Activated CD4-positive, alpha-beta T cell treated with anti-CD3 and anti-CD28 coated beads for 36 hours (primary cell): ENCODE results near the gene TMOD3. TPM values are rescaled to one million over a fixed set of nuclear protein-coding genes. Genes with fewer than 3 reads are reported as not detected.
"Not testable (repeated sequence)": the region's sequence is repeated elsewhere in the genome, so short reads cannot be mapped to it uniquely, and the experiment has no call there.

Experiments used
- ATAC-seq: fragments of 200-7000 bp; cut with Tn5 transposase; one replicate; pipeline ENCODE4 v1.10.0; 2021; ENCODE audit warnings: mild to moderate bottlenecking, moderate library complexity
- CTCF ChIA-PET: fragments of 350-600 bp; sonication (Branson Sonifier 250); formaldehyde crosslinking; loops from one replicate; lab custom pipeline; 2021; ENCODE audit warnings: antibody characterized with exemption; lab: Charles Lee
- POLR2A ChIA-PET: fragments of 350-600 bp; sonication (Branson Sonifier 250); formaldehyde crosslinking; loops from one replicate; lab custom pipeline; 2021; ENCODE audit warnings: antibody characterized with exemption, inconsistent platforms; lab: Charles Lee
- DNase-seq: peaks from one replicate; pipeline ENCODE4 v3.0.0-alpha.2; 2020
- H3K27ac Mint-ChIP-seq: one replicate; pipeline ENCODE4 v1.8.0; 2021; ENCODE audit warnings: mixed read lengths
- H3K27me3 Mint-ChIP-seq: one replicate; pipeline ENCODE4 v1.8.0; 2021; ENCODE audit warnings: mixed read lengths
- H3K36me3 Mint-ChIP-seq: one replicate; pipeline ENCODE4 v1.8.0; 2021; ENCODE audit warnings: low read depth, mixed read lengths
- H3K4me1 Mint-ChIP-seq: one replicate; pipeline ENCODE4 v1.8.0; 2021; ENCODE audit warnings: mixed read lengths
- H3K4me3 Mint-ChIP-seq: one replicate; pipeline ENCODE4 v1.8.0; 2021; ENCODE audit warnings: mild to moderate bottlenecking, moderate library complexity, mixed read lengths
- H3K9me3 Mint-ChIP-seq: one replicate; pipeline ENCODE4 v1.8.0; 2021; ENCODE audit warnings: low read depth, mixed read lengths
- intact Hi-C, 2 experiments: fragments of 100-400 bp; cut with DNase I in 1 of 2; cut with micrococcal nuclease in 1 of 2; formaldehyde crosslinking; loops; one replicate each; pipeline versions ENCODE4 v1.14.2 to v1.15.1; 2022 to 2024; cut with DNase I, micrococcal nuclease
- total RNA-seq, 2 experiments: library from RNA; stranded (reverse); gene quantifications; one replicate each; pipeline ENCODE4 v1.2.3, GENCODE V29; 2021

Gene TMOD3
- total RNA-seq: 10 to 100 TPM; 52.4 to 55.7 TPM

- POLR2A ChIA-PET: interaction anchor here (1.0 kb wide), 1 partner anchor 9 kb away, joined by 3 read pairs; no protein-coding TSS in a partner anchor
- DNase-seq: peak; percentile 93
- peak within 1 kb of the TSS; percentile 89 for H3K27ac Mint-ChIP-seq
These were observed at the start of gene TMOD3 for GRCh38 chr15:51829376-51830275. Gene TMOD3 (plus strand): TSS chr15:51829653. CDS start chr15:51862885, 33,232 bp downstream.

GRCh38 chr15:51780636-51781035 is 48.8 kb upstream of the TMOD3 start:
- H3K27me3 Mint-ChIP-seq: no peaks in the 10 kb centered on the region
- no peak overlapping the region for H3K4me3 Mint-ChIP-seq
- intact Hi-C loops: no loop called here
- CTCF ChIA-PET: interaction anchor here (0.7 to 1.7 kb wide), 8 partner anchors 11 to 136 kb away, joined by 3 to 19 read pairs (median 3); no protein-coding TSS in a partner anchor
- H3K36me3 Mint-ChIP-seq: peaks cover 27% of the 10 kb centered on the region
- no peaks in the 10 kb centered on the region for H3K9me3 Mint-ChIP-seq
- POLR2A ChIA-PET: no interaction called here
- no peak overlapping the region for H3K27ac Mint-ChIP-seq
- peaks cover 3% of the 10 kb centered on the region for H3K4me1 Mint-ChIP-seq
- no peak for DNase-seq
- ATAC-seq: no peak

More at GRCh38 chr15:51829376-51830275, at the start of gene TMOD3:
- H3K27me3 Mint-ChIP-seq: no peaks in the 10 kb centered on the region
- H3K9me3 Mint-ChIP-seq: no peaks in the 10 kb centered on the region
- peaks cover 2% of the 10 kb centered on the region for H3K36me3 Mint-ChIP-seq
- CTCF ChIA-PET: interaction anchor here (2.5 kb wide), 1 partner anchor 12 kb away, joined by 8 read pairs; no protein-coding TSS in a partner anchor
- H3K4me3 Mint-ChIP-seq: peak within 1 kb of the TSS; percentile 84
- intact Hi-C loops: loop anchor here (1.0 to 10.0 kb wide), 8 partner anchors 31 to 1145 kb away; partner anchors contain the start of genes LEO1 (in 1 of the 2), LYSMD2 (in 1 of the 2), SPPL2A (in 1 of the 2) and TMOD2 (in 1 of the 2)
- peaks cover 46% of the 10 kb centered on the region for H3K4me1 Mint-ChIP-seq
- peak; percentile 81 for ATAC-seq

- peak; percentile 15 for DNase-seq
- intact Hi-C loops: no loop called here
- Mint-ChIP-seq H3K27me3 (no peaks in the 10 kb centered on the region), H3K36me3 (peaks cover 25% of the 10 kb centered on the region), H3K4me1 (peaks cover 3% of the 10 kb centered on the region), H3K9me3 (no peaks in the 10 kb centered on the region), H3K4me3 (no peak overlapping the region), H3K27ac (no peak overlapping the region)
- CTCF ChIA-PET: interaction anchor here (1.0 to 1.7 kb wide), 4 partner anchors 12 to 137 kb away, joined by 3 to 19 read pairs (median 4); no protein-coding TSS in a partner anchor
- POLR2A ChIA-PET: no interaction called here
- ATAC-seq: peak; percentile 61
These were observed 47.9 kb upstream of the TMOD3 start for GRCh38 chr15:51781506-51781905.

GRCh38 chr15:51782357-51782896 is 47.0 kb upstream of the TMOD3 start:
- Mint-ChIP-seq H3K9me3 (no peaks in the 10 kb centered on the region), H3K4me1 (peaks cover 3% of the 10 kb centered on the region), H3K36me3 (peaks cover 25% of the 10 kb centered on the region), H3K4me3 (no peak overlapping the region), H3K27me3 (no peaks in the 10 kb centered on the region), H3K27ac (no peak overlapping the region)
- POLR2A ChIA-PET: no interaction called here
- ATAC-seq (no peak), DNase-seq (no peak)
- intact Hi-C loops: loop anchor here in 1 of 2 experiments (2.0 kb wide), 1 partner anchor 124 kb away; no protein-coding TSS in a partner anchor
- CTCF ChIA-PET: interaction anchor here (0.7 kb wide), 1 partner anchor 773 kb away, joined by 3 read pairs; no protein-coding TSS in a partner anchor

GRCh38 chr15:51783967-51784366 is 45.5 kb upstream of the TMOD3 start:
- intact Hi-C loops: loop anchor here in 1 of 2 experiments (2.0 kb wide), 1 partner anchor 123 kb away; no protein-coding TSS in a partner anchor
- no peak overlapping the region for H3K4me3 Mint-ChIP-seq

GRCh38 chr15:51787130-51787529 is 42.3 kb upstream of the TMOD3 start:
- peaks cover 17% of the 10 kb centered on the region for H3K36me3 Mint-ChIP-seq
- CTCF ChIA-PET: interaction anchor here (1.6 kb wide), 1 partner anchor 137 kb away, joined by 7 read pairs; no protein-coding TSS in a partner anchor
- H3K27ac Mint-ChIP-seq, H3K4me3 Mint-ChIP-seq, H3K27me3 Mint-ChIP-seq, H3K4me1 Mint-ChIP-seq, DNase-seq, ATAC-seq, POLR2A ChIA-PET, H3K9me3 Mint-ChIP-seq, intact Hi-C loops: not testable (repeated sequence)

More at GRCh38 chr15:51783967-51784366, 45.5 kb upstream of the TMOD3 start:
- Mint-ChIP-seq H3K36me3 (peaks cover 24% of the 10 kb centered on the region), H3K4me1 (peaks cover 3% of the 10 kb centered on the region), H3K9me3 (no peaks in the 10 kb centered on the region), H3K27ac (no peak overlapping the region), H3K27me3 (no peaks in the 10 kb centered on the region)
- ATAC-seq (no peak), DNase-seq (no peak)
- POLR2A ChIA-PET: no interaction called here
- CTCF ChIA-PET: interaction anchor here (0.6 to 2.0 kb wide), 3 partner anchors 9 to 591 kb away, joined by 4 to 7 read pairs (median 4); partner anchors contain the start of gene SCG3

- DNase-seq, H3K9me3 Mint-ChIP-seq, CTCF ChIA-PET, H3K4me1 Mint-ChIP-seq, H3K4me3 Mint-ChIP-seq, H3K36me3 Mint-ChIP-seq, ATAC-seq, H3K27me3 Mint-ChIP-seq, POLR2A ChIA-PET, intact Hi-C loops, H3K27ac Mint-ChIP-seq: not testable (repeated sequence)
These were observed 37.0 kb upstream of the TMOD3 start for GRCh38 chr15:51792474-51792873.

- Mint-ChIP-seq H3K36me3 (peaks cover 4% of the 10 kb centered on the region), H3K27me3 (no peaks in the 10 kb centered on the region), H3K4me1 (no peaks in the 10 kb centered on the region), H3K9me3 (no peaks in the 10 kb centered on the region), H3K4me3 (no peak overlapping the region), H3K27ac (no peak overlapping the region)
- intact Hi-C loops: no loop called here
- DNase-seq: no peak
- ATAC-seq: no peak
- ChIA-PET CTCF (interaction anchor here (1.7 kb wide), 1 partner anchor 17 kb away, joined by 5 read pairs; no protein-coding TSS in a partner anchor), POLR2A (no interaction called here)
These were observed 35.7 kb upstream of the TMOD3 start for GRCh38 chr15:51793521-51794305.

GRCh38 chr15:51796847-51797401 is 32.5 kb upstream of the TMOD3 start:
- intact Hi-C loops: no loop called here
- POLR2A ChIA-PET: no interaction called here
- DNase-seq (no peak), ATAC-seq (no peak)
- Mint-ChIP-seq H3K4me1 (no peaks in the 10 kb centered on the region), H3K27ac (no peak overlapping the region), H3K36me3 (peaks cover 7% of the 10 kb centered on the region), H3K9me3 (no peaks in the 10 kb centered on the region), H3K4me3 (no peak overlapping the region), H3K27me3 (no peaks in the 10 kb centered on the region)
- CTCF ChIA-PET: no interaction called here

- H3K4me3 Mint-ChIP-seq: no peak overlapping the region
- CTCF ChIA-PET: interaction anchor here (0.6 kb wide), 1 partner anchor 378 kb away, joined by 3 read pairs; no protein-coding TSS in a partner anchor
- peaks cover 7% of the 10 kb centered on the region for H3K36me3 Mint-ChIP-seq
- intact Hi-C loops: no loop called here
- POLR2A ChIA-PET: no interaction called here
- H3K27me3 Mint-ChIP-seq: no peaks in the 10 kb centered on the region
- no peak overlapping the region for H3K27ac Mint-ChIP-seq
- no peaks in the 10 kb centered on the region for H3K4me1 Mint-ChIP-seq
- DNase-seq: no peak
- ATAC-seq: peak; percentile 61
- no peaks in the 10 kb centered on the region for H3K9me3 Mint-ChIP-seq
These were observed 31.2 kb upstream of the TMOD3 start for GRCh38 chr15:51798281-51798680.
